OCI-LY3 (cell line): Measurements from ENCODE around the gene RAPSN.
A peak's percentile ranks its signal among the peaks of the same experiment; 100 is the strongest.

ENCODE experiments used
- H2AFZ ChIP-seq: fragments of 200-600, 300-600 bp; shearing (Covaris generic); 2 replicates; pipeline ENCODE4 v1.6.0; 2014; ENCODE audit warnings: antibody characterized with exemption, low read depth, low read length
- H3K27ac ChIP-seq: fragments of 200-600, 300-600 bp; sonication (generic); 2 replicates; pipeline ENCODE4 v1.5.1; 2014; ENCODE audit warnings: mild to moderate bottlenecking, low read length, moderate library complexity, mixed read lengths
- H3K27me3 ChIP-seq: fragments of 200-600, 300-600 bp; sonication (generic); 2 replicates; pipeline ENCODE4 v1.6.1; 2014; ENCODE audit warnings: low read depth, low read length, mixed read lengths
- H3K36me3 ChIP-seq: fragments of 200-600, 300-600 bp; sonication (generic); replicated peaks from 2 replicates; pipeline ENCODE3; 2014; ENCODE audit warnings: low read depth, low read length, mixed read lengths
- H3K4me1 ChIP-seq: fragments of 300-600, 200-600 bp; sonication (generic); 2 replicates; pipeline ENCODE4 v1.6.1; 2014; ENCODE audit warnings: low read length, mixed read lengths
- H3K4me2 ChIP-seq: fragments of 200-600, 300-600 bp; sonication (generic); 2 replicates; pipeline ENCODE4 v1.6.1; 2014; ENCODE audit warnings: low read length, mixed read lengths
- H3K4me3 ChIP-seq: fragments of 300-600, 200-600 bp; sonication (generic); 2 replicates; pipeline ENCODE4 v1.5.1; 2014; ENCODE audit warnings: antibody characterized with exemption, mild to moderate bottlenecking, low read length, moderate library complexity
- H3K79me2 ChIP-seq: fragments of 300-600, 200-600 bp; shearing (Covaris generic); 2 replicates; pipeline ENCODE4 v1.6.1; 2014; ENCODE audit warnings: mild to moderate bottlenecking, low read length, mixed read lengths
- H3K9ac ChIP-seq: fragments of 300-600, 200-600 bp; shearing (Covaris generic); 2 replicates; pipeline ENCODE4 v1.6.0; 2014; ENCODE audit warnings: mild to moderate bottlenecking, low read length, moderate library complexity
- H3K9me3 ChIP-seq: fragments of 200-600, 300-600 bp; shearing (Covaris generic); 2 replicates; pipeline ENCODE4 v1.6.1; 2014; ENCODE audit warnings: low read length, mixed read lengths; ENCODE audit not compliant: insufficient read depth
- H4K20me1 ChIP-seq: fragments of 200-600, 300-600 bp; sonication (generic); 2 replicates; pipeline ENCODE4 v1.6.1; 2016; ENCODE audit warnings: low read length, mixed read lengths; ENCODE audit not compliant: insufficient read depth
- CTCF ChIP-seq: fragments of 200-600, 300-600 bp; sonication (generic); IDR thresholded peaks from 2 replicates; pipeline ENCODE4 v1.5.1; 2014; ENCODE audit warnings: antibody characterized with exemption, low read length, low read depth
- EZH2phosphoT487 ChIP-seq: fragments of 200-600 bp; shearing (Covaris generic); IDR thresholded peaks from 2 replicates; pipeline ENCODE4 v1.6.1; 2018; ENCODE audit warnings: antibody characterized with exemption, mixed run types, low read depth

The RAPSN gene

GRCh38 chr11:47431356-47432083 is 17.4 kb downstream of the RAPSN start:
- Histone ChIP-seq H3K36me3 (no peaks in the 10 kb centered on the region), H3K4me3 (no peak overlapping the region), H2AFZ (no peak overlapping the region), H3K27ac (no peak overlapping the region), H3K9me3 (no peaks in the 10 kb centered on the region), H3K9ac (no peak overlapping the region), H4K20me1 (no peaks in the 10 kb centered on the region), H3K27me3 (no peaks in the 10 kb centered on the region), H3K79me2 (no peaks in the 10 kb centered on the region), H3K4me1 (peaks cover 3% of the 10 kb centered on the region; the same call in 1 of the 2 replicates), H3K4me2 (no peak overlapping the region)
- TF ChIP-seq CTCF (no peak), EZH2phosphoT487 (no peak)

DNA sequence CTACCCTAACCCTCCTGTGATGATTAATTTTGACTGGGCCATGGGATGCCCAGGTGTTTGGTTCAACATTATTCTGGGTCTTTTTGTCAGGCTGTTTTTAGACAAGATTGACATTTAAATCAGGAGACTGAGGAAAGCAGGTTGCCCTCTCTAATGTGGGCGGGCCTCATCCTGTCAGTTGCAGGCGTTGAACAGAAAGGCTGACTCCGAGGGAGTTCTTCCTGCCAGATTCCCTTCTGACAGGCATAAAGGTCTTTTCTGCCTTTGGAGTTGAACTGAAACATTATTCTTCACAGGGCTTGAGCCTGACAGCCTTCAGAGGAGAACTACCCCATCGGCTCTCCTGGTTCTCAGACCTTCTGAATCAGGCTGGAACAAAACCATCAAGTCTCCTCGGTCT is 18.4 kb downstream of the RAPSN start:
- H3K27ac ChIP-seq: no peak overlapping the region
- peaks cover 3% of the 10 kb centered on the region; the same call in 1 of the 2 replicates for H3K4me1 ChIP-seq
- TF ChIP-seq CTCF: no peak
- TF ChIP-seq EZH2phosphoT487: no peak
- no peaks in the 10 kb centered on the region for H3K27me3 ChIP-seq
- H4K20me1 ChIP-seq: no peaks in the 10 kb centered on the region
- H3K9ac ChIP-seq: no peak overlapping the region
- H3K4me2 ChIP-seq: no peak overlapping the region
- H3K36me3 ChIP-seq: no peaks in the 10 kb centered on the region
- H3K9me3 ChIP-seq: no peaks in the 10 kb centered on the region
- no peak overlapping the region for H3K4me3 ChIP-seq
- H2AFZ ChIP-seq: no peak overlapping the region
- H3K79me2 ChIP-seq: peaks cover 7% of the 10 kb centered on the region

- Histone ChIP-seq H3K79me2 (peaks cover 26% of the 10 kb centered on the region), H3K9ac (peak within 1 kb of the TSS; percentile 84), H3K4me2 (peak within 1 kb of the TSS; percentile 96), H3K9me3 (no peaks in the 10 kb centered on the region), H2AFZ (peak within 1 kb of the TSS; percentile 99), H4K20me1 (no peaks in the 10 kb centered on the region), H3K27ac (peak within 1 kb of the TSS; percentile 83), H3K36me3 (peaks cover 30% of the 10 kb centered on the region), H3K27me3 (no peaks in the 10 kb centered on the region), H3K4me1 (peaks cover 12% of the 10 kb centered on the region), H3K4me3 (peak within 1 kb of the TSS; percentile 84)
- TF ChIP-seq CTCF (no peak), EZH2phosphoT487 (no peak)
Observed at GRCh38 chr11:47426062-47426956, 22.6 kb downstream of the RAPSN start, which contains the start of gene PSMC3. Gene PSMC3, minus strand, starts transcription at chr11:47426439. Its CDS starts 160 bp downstream, at chr11:47426279.

- peaks cover 26% of the 10 kb centered on the region for H3K79me2 ChIP-seq
- H2AFZ ChIP-seq: peak overlapping the region; percentile 89; the same call in 1 of the 2 replicates
- no peaks in the 10 kb centered on the region for H3K27me3 ChIP-seq
- no peaks in the 10 kb centered on the region for H4K20me1 ChIP-seq
- TF ChIP-seq EZH2phosphoT487: no peak
- TF ChIP-seq CTCF: no peak
- no peaks in the 10 kb centered on the region for H3K9me3 ChIP-seq
- peaks cover 34% of the 10 kb centered on the region for H3K36me3 ChIP-seq
- H3K4me3 ChIP-seq: peak overlapping the region; percentile 84
- peak overlapping the region; percentile 81 for H3K9ac ChIP-seq
- H3K4me1 ChIP-seq: peaks cover 12% of the 10 kb centered on the region
- H3K27ac ChIP-seq: peak overlapping the region; percentile 76
- peak overlapping the region; percentile 96 for H3K4me2 ChIP-seq
Observed at GRCh38 chr11:47425611-47426010, 23.3 kb downstream of the RAPSN start.
